ENCODE data around the gene SETD2. TPM values are rescaled to one million over a fixed set of nuclear protein-coding genes. Genes with fewer than 3 reads are reported as not detected.

The SETD2 gene
- total and polyA plus RNA-seq, 9 of the 15 experiments (the other 6 are each of a cell fraction or from before 2014, with no cell fraction given) = 8.2 to 44.0 (median 33.6) TPM

DNA sequence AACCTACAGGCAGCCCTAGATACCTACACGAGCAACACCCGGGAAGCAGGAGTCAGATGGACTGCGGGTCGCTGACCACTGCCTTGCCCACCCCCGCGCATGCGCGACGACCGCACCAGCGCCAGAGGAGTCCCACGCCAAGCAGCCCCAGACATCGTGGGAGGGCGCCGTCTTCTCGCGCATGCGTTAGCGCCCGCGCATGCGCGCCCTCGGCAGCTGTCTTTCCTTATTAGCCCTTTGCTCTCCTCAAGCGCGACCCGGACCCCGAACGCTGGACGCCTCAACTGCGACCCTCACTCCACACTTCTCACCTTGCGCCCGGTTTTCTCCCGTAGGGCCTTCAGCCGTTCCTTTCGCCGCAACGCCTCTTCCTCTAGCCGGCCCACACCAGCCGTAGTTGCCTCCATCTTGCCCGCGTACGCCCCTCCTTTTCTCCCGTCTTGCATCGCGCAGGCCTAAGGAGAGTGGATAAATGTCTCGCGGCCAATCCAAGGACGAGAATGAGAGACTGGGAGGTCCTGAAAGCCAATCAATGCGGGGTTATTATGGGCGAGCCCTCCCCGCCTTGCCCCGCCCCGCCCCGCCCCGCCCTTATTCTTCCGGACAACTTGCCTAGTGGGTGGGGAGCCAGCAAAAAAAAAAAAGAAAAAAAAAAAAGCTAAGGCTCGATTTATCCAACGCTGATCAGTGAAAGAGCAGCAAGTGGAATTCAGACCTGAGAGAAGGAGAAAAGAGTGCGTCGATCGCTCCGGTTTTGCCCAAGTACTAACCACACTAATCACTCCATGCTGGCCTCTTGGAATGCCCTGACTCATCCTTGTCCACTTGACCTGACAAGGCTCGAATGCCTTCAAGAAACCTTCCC, 187.4 kb downstream of the SETD2 start, which contains the start of gene CCDC12 (continued):
- TF ChIP-seq, protein P1, sequence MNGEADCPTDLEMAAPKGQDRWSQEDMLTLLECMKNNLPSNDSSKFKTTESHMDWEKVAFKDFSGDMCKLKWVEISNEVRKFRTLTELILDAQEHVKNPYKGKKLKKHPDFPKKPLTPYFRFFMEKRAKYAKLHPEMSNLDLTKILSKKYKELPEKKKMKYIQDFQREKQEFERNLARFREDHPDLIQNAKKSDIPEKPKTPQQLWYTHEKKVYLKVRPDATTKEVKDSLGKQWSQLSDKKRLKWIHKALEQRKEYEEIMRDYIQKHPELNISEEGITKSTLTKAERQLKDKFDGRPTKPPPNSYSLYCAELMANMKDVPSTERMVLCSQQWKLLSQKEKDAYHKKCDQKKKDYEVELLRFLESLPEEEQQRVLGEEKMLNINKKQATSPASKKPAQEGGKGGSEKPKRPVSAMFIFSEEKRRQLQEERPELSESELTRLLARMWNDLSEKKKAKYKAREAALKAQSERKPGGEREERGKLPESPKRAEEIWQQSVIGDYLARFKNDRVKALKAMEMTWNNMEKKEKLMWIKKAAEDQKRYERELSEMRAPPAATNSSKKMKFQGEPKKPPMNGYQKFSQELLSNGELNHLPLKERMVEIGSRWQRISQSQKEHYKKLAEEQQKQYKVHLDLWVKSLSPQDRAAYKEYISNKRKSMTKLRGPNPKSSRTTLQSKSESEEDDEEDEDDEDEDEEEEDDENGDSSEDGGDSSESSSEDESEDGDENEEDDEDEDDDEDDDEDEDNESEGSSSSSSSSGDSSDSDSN (IDR thresholded peaks at IDR 0.05; ENCODE audit: borderline replicate concordance in 1 of 2, low read depth in 2 of 2, low read length in 2 of 2) = 0 out of 4 replicates have a peak, but pooled peaks of 1 of the 2 experiments have one; percentile 14
- TF ChIP-seq ZNF3 (CRISPR knock-in tag; IDR thresholded peaks at IDR 0.05) (no peak), SMAD3 (CRISPR knock-in tag; conservative IDR thresholded peaks at IDR 0.05) (peak; percentile 61; the same call in 1 of the 2 replicates), POLR2A (conservative IDR thresholded peaks at IDR 0.05) (peak; percentile 99), ZC3H11A (IDR thresholded peaks at IDR 0.05; ENCODE audit: low read depth, low read length) (no peak), DLX4 (CRISPR knock-in tag; IDR thresholded peaks at IDR 0.05) (no peak), CHD4 (IDR thresholded peaks at IDR 0.05; ENCODE audit: insufficient read depth, insufficient replicate concordance, low read depth, low read length, poor library complexity, severe bottlenecking) (no peak), E2F6 (IDR thresholded peaks at IDR 0.05; ENCODE audit: borderline replicate concordance in 1 of 2, extremely low read depth in 1 of 2, insufficient read depth in 1 of 2, insufficient read length in 1 of 2, low read depth in 1 of 2, low read length in 1 of 2, poor library complexity in 1 of 2, severe bottlenecking in 1 of 2) (peak; percentile 67 to 71), KAT2B (IDR thresholded peaks at IDR 0.05; ENCODE audit: low read depth, low read length) (no peak), SNIP1 (IDR thresholded peaks at IDR 0.05; ENCODE audit: low read depth) (no peak), SMC3 (conservative IDR thresholded peaks at IDR 0.05; ENCODE audit: insufficient read depth, low read depth, low read length) (no peak), GABPA (tag; conservative IDR thresholded peaks at IDR 0.05; ENCODE audit: low read depth) (peak; percentile 65), BRCA1 (IDR thresholded peaks at IDR 0.05) (no peak), BRCA1 (CRISPR knock-in tag; IDR thresholded peaks at IDR 0.05) (no peak), CREB3L1 (IDR thresholded peaks at IDR 0.05; ENCODE audit: borderline replicate concordance, low read depth) (peak; percentile 84; the same call in 1 of the 2 replicates), TFE3 (CRISPR knock-in tag; IDR thresholded peaks at IDR 0.05) (peak; percentile 2; the same call in 1 of the 2 replicates), ZFX (CRISPR knock-in tag; IDR thresholded peaks at IDR 0.05) (peak; percentile 66), SRF (CRISPR knock-in tag; IDR thresholded peaks at IDR 0.05) (no peak; a peak in 1 of 4 replicates)
